ENCODE data around the gene TMOD1.

GRCh38 chr9:97645720-97646119 is 144.3 kb downstream of the TMOD1 start:
- no peak for TF ChIP-seq CTCF (IDR thresholded peaks at IDR 0.05)
- TF ChIP-seq POLR2A (IDR thresholded peaks at IDR 0.05): no peak
- TF ChIP-seq POLR2AphosphoS5 (IDR thresholded peaks at IDR 0.05): no peak

All from breast epithelium (tissue), 3 donors.